DOHH2 (cell line): ENCODE measurements around the gene YBX2.

Source experiments
- H3F3A ChIP-seq: fragments of 200-600 bp; sonication (generic), shearing (Covaris generic); 2 replicates; pipeline ENCODE4 v1.6.0; 2016; ENCODE audit warnings: antibody characterized with exemption, mild to moderate bottlenecking; ENCODE audit not compliant: control insufficient read depth, insufficient read depth
- H3K27ac ChIP-seq: fragments of 200-600 bp; sonication (generic); 2 replicates; pipeline ENCODE4 v1.5.1; 2014; ENCODE audit warnings: low read depth, mild to moderate bottlenecking, low read length, moderate library complexity
- H3K27me3 ChIP-seq: fragments of 200-600 bp; sonication (generic); 2 replicates; pipeline ENCODE4 v1.6.1; 2014; ENCODE audit warnings: mild to moderate bottlenecking, low read length, mixed read lengths; ENCODE audit not compliant: control insufficient read depth
- H3K36me3 ChIP-seq: fragments of 200-600 bp; sonication (generic); 2 replicates; pipeline ENCODE4 v1.6.1; 2014; ENCODE audit warnings: mild to moderate bottlenecking, low read length, moderate library complexity, mixed read lengths; ENCODE audit not compliant: control insufficient read depth
- H3K4me1 ChIP-seq: fragments of 200-600 bp; sonication (generic); 2 replicates; pipeline ENCODE4 v1.6.1; 2014; ENCODE audit warnings: mild to moderate bottlenecking, low read length, mixed read lengths; ENCODE audit not compliant: control insufficient read depth
- H3K4me2 ChIP-seq: fragments of 200-600 bp; sonication (generic); 2 replicates; pipeline ENCODE4 v1.6.0; 2014; ENCODE audit warnings: mild to moderate bottlenecking, low read length, moderate library complexity
- H3K4me3 ChIP-seq: fragments of 200-600 bp; sonication (generic); 2 replicates; pipeline ENCODE4 v1.5.1; 2014; ENCODE audit warnings: mild to moderate bottlenecking, low read length, mixed read lengths
- H3K79me2 ChIP-seq: fragments of 200-600 bp; sonication (generic); 2 replicates; pipeline ENCODE4 v1.6.1; 2014; ENCODE audit warnings: mild to moderate bottlenecking, low read length, mixed read lengths; ENCODE audit not compliant: control insufficient read depth
- H3K9me2 ChIP-seq: fragments of 200-600 bp; sonication (generic); replicated peaks from 2 replicates; pipeline ENCODE4 v1.6.1; 2014; ENCODE audit warnings: mild to moderate bottlenecking, low read length, mixed read lengths; ENCODE audit not compliant: control insufficient read depth
- H3K9me3 ChIP-seq: fragments of 200-600 bp; sonication (generic); 2 replicates; pipeline ENCODE4 v1.6.1; 2014; ENCODE audit warnings: antibody characterized with exemption, low read length, mixed read lengths; ENCODE audit not compliant: control insufficient read depth, insufficient read depth
- H4K20me1 ChIP-seq: fragments of 200-600 bp; sonication (generic); 2 replicates; pipeline ENCODE4 v1.6.0; 2014; ENCODE audit warnings: low read depth, mild to moderate bottlenecking, antibody characterized with exemption, low read length, moderate library complexity; ENCODE audit not compliant: control insufficient read depth, insufficient read depth
- EZH2phosphoT487 ChIP-seq: fragments of 200-600 bp; sonication (generic); IDR thresholded peaks from 2 replicates; pipeline ENCODE4 v1.6.1; 2017; ENCODE audit warnings: borderline replicate concordance, mild to moderate bottlenecking, antibody characterized with exemption, low read length, moderate library complexity, mixed read lengths
- TF ChIP-seq, protein P1 (sequence below): fragments of 200-600 bp; sonication (generic); IDR thresholded peaks from one replicate; pipeline ENCODE4 v1.5.1; 2014; ENCODE audit warnings: antibody characterized with exemption, mild to moderate bottlenecking, low read depth, low read length; ENCODE audit not compliant: poor library complexity, severe bottlenecking

The YBX2 gene

DNA sequence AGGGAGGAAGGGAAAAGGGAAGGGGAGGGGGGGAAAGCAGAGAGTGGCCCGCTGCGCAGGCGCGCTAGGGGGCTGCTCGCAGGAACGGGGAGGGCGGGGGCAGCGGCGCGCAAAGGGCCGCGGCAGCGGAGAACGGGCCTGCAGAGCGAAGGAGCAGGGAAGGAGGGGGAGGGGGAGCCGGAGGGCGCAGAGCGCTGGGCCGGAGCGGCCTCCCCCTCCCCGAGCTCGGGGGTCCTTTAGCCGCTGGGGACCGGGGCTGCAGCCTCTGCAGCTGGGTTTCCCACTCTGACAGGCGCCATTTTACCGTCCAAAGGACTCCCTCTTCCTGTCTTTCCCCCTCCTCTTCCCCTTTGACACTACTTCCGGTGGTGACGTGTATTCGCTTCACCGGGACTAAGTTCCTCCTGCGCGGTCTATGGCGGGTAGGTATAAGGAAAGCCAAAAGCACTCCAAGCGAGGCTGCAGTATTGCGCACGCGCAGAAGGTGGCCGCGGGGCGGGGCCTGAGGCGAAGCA, 42.7 kb downstream of the YBX2 start, which contains the start of gene CTDNEP1:
Gene CTDNEP1, minus strand, starts transcription at position 74 of the 515 bp plus-strand sequence. CDS start 438 bp downstream, outside the sequence.
- Histone ChIP-seq H3K4me3 (peak within 1 kb of the TSS; percentile 88), H3K27me3 (no peaks in the 10 kb centered on the region), H3K27ac (peak within 1 kb of the TSS; percentile 83), H3F3A (peaks cover 1% of the 10 kb centered on the region), H3K9me3 (no peaks in the 10 kb centered on the region), H3K4me1 (peaks cover 25% of the 10 kb centered on the region), H3K36me3 (peaks cover 60% of the 10 kb centered on the region), H3K79me2 (peaks cover 67% of the 10 kb centered on the region), H3K4me2 (peak within 1 kb of the TSS; percentile 97), H3K9me2 (no peaks in the 10 kb centered on the region), H4K20me1 (peaks cover 13% of the 10 kb centered on the region; the same call in 1 of the 2 replicates)
- TF ChIP-seq EZH2phosphoT487 = no peak
- TF ChIP-seq, protein P1, sequence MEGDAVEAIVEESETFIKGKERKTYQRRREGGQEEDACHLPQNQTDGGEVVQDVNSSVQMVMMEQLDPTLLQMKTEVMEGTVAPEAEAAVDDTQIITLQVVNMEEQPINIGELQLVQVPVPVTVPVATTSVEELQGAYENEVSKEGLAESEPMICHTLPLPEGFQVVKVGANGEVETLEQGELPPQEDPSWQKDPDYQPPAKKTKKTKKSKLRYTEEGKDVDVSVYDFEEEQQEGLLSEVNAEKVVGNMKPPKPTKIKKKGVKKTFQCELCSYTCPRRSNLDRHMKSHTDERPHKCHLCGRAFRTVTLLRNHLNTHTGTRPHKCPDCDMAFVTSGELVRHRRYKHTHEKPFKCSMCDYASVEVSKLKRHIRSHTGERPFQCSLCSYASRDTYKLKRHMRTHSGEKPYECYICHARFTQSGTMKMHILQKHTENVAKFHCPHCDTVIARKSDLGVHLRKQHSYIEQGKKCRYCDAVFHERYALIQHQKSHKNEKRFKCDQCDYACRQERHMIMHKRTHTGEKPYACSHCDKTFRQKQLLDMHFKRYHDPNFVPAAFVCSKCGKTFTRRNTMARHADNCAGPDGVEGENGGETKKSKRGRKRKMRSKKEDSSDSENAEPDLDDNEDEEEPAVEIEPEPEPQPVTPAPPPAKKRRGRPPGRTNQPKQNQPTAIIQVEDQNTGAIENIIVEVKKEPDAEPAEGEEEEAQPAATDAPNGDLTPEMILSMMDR = no peak

DNA sequence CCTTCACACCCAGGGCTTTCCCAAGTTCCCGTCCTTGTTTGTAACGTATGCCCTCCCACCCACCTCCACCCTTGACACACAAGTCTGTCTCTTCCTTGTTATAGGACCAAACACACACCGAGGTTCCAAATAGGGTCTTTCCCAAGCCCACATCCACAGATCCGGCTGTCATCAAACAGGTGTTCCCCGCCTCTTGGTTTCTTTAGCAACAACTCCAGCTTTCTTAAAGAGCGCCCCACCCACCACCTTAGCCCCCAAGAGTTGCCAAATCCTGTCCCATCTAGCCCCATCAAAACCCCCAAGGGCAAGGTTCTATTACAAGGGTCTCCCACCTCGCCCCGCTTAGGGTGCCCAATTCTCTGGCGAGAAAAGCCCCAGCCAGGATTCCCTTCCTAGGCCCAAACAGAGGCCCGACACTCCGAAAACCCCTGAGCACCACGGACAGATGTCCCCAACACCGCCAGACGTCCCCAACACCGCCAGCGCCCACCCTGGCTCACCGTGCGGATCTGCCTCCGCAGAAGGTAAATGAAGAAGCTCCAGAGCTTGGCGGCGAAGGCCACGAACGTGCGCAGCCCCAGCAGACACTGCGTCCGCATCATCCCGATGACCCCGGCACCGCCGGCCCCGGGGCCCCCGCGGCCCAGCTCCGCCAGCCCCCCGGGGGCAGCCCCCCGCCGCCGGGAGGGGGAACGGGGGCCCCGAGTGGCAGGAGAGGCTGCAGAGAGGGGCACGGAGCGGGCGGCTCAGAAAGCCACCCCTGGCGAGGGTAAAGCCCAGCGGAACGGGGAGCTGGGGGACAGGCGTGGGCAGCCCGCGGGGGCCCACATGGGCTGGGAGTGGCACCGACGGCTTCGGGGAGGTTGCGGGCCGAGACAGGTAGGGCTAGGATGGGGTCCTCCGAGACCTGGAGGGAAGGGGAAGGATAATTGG, 43.5 kb downstream of the YBX2 start:
- H3K36me3 ChIP-seq = peaks cover 62% of the 10 kb centered on the region
- peaks cover 13% of the 10 kb centered on the region; the same call in 1 of the 2 replicates for H4K20me1 ChIP-seq
- TF ChIP-seq, protein P1 = no peak
- TF ChIP-seq EZH2phosphoT487 = no peak
- H3K4me2 ChIP-seq = peak overlapping the region; percentile 97
- peak overlapping the region; percentile 88 for H3K4me3 ChIP-seq
- no peaks in the 10 kb centered on the region for H3K9me2 ChIP-seq
- H3K9me3 ChIP-seq = no peaks in the 10 kb centered on the region
- peak overlapping the region; percentile 83 for H3K27ac ChIP-seq
- H3K4me1 ChIP-seq = peaks cover 25% of the 10 kb centered on the region
- peaks cover 9% of the 10 kb centered on the region for H3F3A ChIP-seq
- peaks cover 75% of the 10 kb centered on the region for H3K79me2 ChIP-seq
- H3K27me3 ChIP-seq = no peaks in the 10 kb centered on the region

DNA sequence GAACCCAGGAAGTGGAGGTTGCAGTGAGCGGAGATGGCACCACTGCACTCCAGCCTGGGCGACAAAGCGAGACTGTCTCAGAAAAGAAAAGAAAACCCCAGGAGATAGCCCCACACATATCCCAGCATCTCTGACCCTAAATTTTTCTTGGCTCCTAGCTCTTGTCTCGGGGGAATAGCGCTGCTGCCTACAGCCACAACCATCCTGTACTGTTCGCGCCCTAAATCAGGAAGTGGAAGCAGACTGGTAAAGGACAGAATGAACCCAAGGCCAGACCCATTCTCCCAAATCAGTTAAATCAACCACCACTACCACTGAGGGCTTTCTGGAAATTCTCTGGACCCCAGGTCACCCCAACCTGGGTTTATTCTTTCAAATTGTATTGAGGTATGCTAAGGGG, 44.6 kb downstream of the YBX2 start:
- Histone ChIP-seq H4K20me1 (peaks cover 13% of the 10 kb centered on the region; the same call in 1 of the 2 replicates), H3K79me2 (peaks cover 76% of the 10 kb centered on the region), H3K9me2 (no peaks in the 10 kb centered on the region), H3K4me1 (peaks cover 25% of the 10 kb centered on the region), H3K27ac (no peak overlapping the region), H3K4me2 (peak overlapping the region; percentile 97), H3K27me3 (no peaks in the 10 kb centered on the region), H3K36me3 (peaks cover 60% of the 10 kb centered on the region), H3F3A (peaks cover 13% of the 10 kb centered on the region), H3K9me3 (no peaks in the 10 kb centered on the region), H3K4me3 (peak overlapping the region; percentile 88)
- no peak for TF ChIP-seq EZH2phosphoT487
- TF ChIP-seq, protein P1 = no peak
